ENCODE results near the gene LRP8.
A peak's percentile ranks its signal among the peaks of the same experiment; 100 is the strongest.
"Not testable (repeated sequence)": the region's sequence is repeated elsewhere in the genome, so short reads cannot be mapped to it uniquely, and the experiment has no call there.

LRP8 gene

GRCh38 chr1:53285969-53286760, 41.7 kb downstream of the LRP8 start:
- no peak for DNase-seq (ENCODE audit: low read depth in 2 of 2, low spot score in 1 of 2)

GRCh38 chr1:53285546-53285945, 42.3 kb downstream of the LRP8 start:
- DNase-seq (ENCODE audit: low read depth in 2 of 2, low spot score in 1 of 2), result no peak

GRCh38 chr1:53284224-53285020, 43.4 kb downstream of the LRP8 start:
- no peak for DNase-seq (ENCODE audit: low read depth in 2 of 2, low spot score in 1 of 2)

- DNase-seq (ENCODE audit: low read depth in 2 of 2, low spot score in 1 of 2), result not testable (repeated sequence)
Measured at GRCh38 chr1:53283156-53283555, 44.7 kb downstream of the LRP8 start.

GRCh38 chr1:53281133-53281532, 46.7 kb downstream of the LRP8 start:
- no peak for DNase-seq (ENCODE audit: low read depth in 2 of 2, low spot score in 1 of 2)

GRCh38 chr1:53280496-53280895, 47.4 kb downstream of the LRP8 start:
- no peak for DNase-seq (ENCODE audit: low read depth in 2 of 2, low spot score in 1 of 2)

- no peak for DNase-seq (ENCODE audit: low read depth in 2 of 2, low spot score in 1 of 2)
Measured at GRCh38 chr1:53279296-53280200, 48.3 kb downstream of the LRP8 start.

- peak; percentile 55 to 56 for DNase-seq (ENCODE audit: low read depth in 2 of 2, low spot score in 1 of 2)
Measured at GRCh38 chr1:53278298-53278725, 49.6 kb downstream of the LRP8 start.

GRCh38 chr1:53277326-53277725, 50.5 kb downstream of the LRP8 start:
- no peak for DNase-seq (ENCODE audit: low read depth in 2 of 2, low spot score in 1 of 2)

- no peak for DNase-seq (ENCODE audit: low read depth in 2 of 2, low spot score in 1 of 2)
Measured at GRCh38 chr1:53276902-53277281, 51.0 kb downstream of the LRP8 start.

- DNase-seq (ENCODE audit: low read depth in 2 of 2, low spot score in 1 of 2), result no peak
Measured at GRCh38 chr1:53276153-53276901, 51.5 kb downstream of the LRP8 start.

- DNase-seq (ENCODE audit: low read depth in 2 of 2, low spot score in 1 of 2), result no peak
Measured at GRCh38 chr1:53275566-53275965, 52.3 kb downstream of the LRP8 start.

GRCh38 chr1:53274541-53275185, 53.2 kb downstream of the LRP8 start:
- DNase-seq (ENCODE audit: low read depth in 2 of 2, low spot score in 1 of 2), result no peak

GRCh38 chr1:53274026-53274425, 53.8 kb downstream of the LRP8 start:
- DNase-seq (ENCODE audit: low read depth in 2 of 2, low spot score in 1 of 2), result no peak

- no peak for DNase-seq (ENCODE audit: low read depth in 2 of 2, low spot score in 1 of 2)
Measured at GRCh38 chr1:53273526-53273925, 54.3 kb downstream of the LRP8 start.

- no peak for DNase-seq (ENCODE audit: low read depth in 2 of 2, low spot score in 1 of 2)
Measured at GRCh38 chr1:53272349-53272748, 55.5 kb downstream of the LRP8 start.

- no peak for DNase-seq (ENCODE audit: low read depth in 2 of 2, low spot score in 1 of 2)
Measured at GRCh38 chr1:53271446-53272090, 56.3 kb downstream of the LRP8 start.

- DNase-seq (ENCODE audit: low read depth in 2 of 2, low spot score in 1 of 2), result no peak
Measured at GRCh38 chr1:53270873-53271272, 57.0 kb downstream of the LRP8 start.

GRCh38 chr1:53270107-53270506, 57.8 kb downstream of the LRP8 start:
- no peak for DNase-seq (ENCODE audit: low read depth in 2 of 2, low spot score in 1 of 2)

- DNase-seq (ENCODE audit: low read depth in 2 of 2, low spot score in 1 of 2), result no peak
Measured at GRCh38 chr1:53267761-53268160, 60.1 kb downstream of the LRP8 start.

Measured in stimulated activated CD8-positive, alpha-beta memory T cell treated with anti-CD3 and anti-CD28 coated beads, Interleukin-4, amount 100 ng/mL, for 1 hour (primary cell).